Keratinocyte (primary cell): ENCODE results near the gene HINFP.

Experiments used
- EZH2 ChIP-seq: IDR thresholded peaks from one replicate; pipeline ENCODE4 v1.6.1; 2012; ENCODE audit warnings: inconsistent platforms, mild to moderate bottlenecking, low read length, moderate library complexity
- TF ChIP-seq, protein P1 (sequence below), 3 experiments: IDR thresholded peaks in 1 of 3; conservative IDR thresholded peaks in 1 of 3; optimal IDR thresholded peaks in 1 of 3; 2 replicates in 2 of 3; 3 replicates in 1 of 3; pipeline versions ENCODE3 to v1.5.1; 2011; ENCODE audit warnings: low read length in 3 of 3, mild to moderate bottlenecking in 3 of 3, moderate library complexity in 2 of 3, control low read depth in 1 of 3, inconsistent platforms in 1 of 3; ENCODE audit not compliant: insufficient read depth in 2 of 3; ENCODE audit errors: extremely low read depth in 1 of 3

DNA sequence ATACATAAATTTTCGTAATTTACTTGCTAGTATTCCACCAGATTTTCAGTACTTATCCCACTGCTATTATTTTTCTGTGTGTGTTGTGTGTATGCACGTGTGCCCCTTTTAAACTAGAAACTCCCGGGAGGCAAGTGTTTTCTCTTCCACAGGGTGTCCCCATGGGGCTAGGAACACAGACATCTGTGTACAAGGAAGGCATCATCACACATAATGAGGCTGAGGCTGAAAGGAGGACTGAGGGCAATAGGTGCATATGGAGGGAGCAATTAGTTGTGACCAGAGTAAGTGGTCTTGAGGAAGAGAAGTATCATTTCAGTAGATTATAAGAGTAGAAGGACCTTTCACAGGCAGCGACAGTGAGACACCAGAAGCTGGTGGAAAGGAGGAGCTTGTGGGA, 17.6 kb upstream of the HINFP start:
- TF ChIP-seq, protein P1, sequence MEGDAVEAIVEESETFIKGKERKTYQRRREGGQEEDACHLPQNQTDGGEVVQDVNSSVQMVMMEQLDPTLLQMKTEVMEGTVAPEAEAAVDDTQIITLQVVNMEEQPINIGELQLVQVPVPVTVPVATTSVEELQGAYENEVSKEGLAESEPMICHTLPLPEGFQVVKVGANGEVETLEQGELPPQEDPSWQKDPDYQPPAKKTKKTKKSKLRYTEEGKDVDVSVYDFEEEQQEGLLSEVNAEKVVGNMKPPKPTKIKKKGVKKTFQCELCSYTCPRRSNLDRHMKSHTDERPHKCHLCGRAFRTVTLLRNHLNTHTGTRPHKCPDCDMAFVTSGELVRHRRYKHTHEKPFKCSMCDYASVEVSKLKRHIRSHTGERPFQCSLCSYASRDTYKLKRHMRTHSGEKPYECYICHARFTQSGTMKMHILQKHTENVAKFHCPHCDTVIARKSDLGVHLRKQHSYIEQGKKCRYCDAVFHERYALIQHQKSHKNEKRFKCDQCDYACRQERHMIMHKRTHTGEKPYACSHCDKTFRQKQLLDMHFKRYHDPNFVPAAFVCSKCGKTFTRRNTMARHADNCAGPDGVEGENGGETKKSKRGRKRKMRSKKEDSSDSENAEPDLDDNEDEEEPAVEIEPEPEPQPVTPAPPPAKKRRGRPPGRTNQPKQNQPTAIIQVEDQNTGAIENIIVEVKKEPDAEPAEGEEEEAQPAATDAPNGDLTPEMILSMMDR (optimal IDR thresholded peaks at IDR 0.05 in 1 of 3, IDR thresholded peaks at IDR 0.05 in 1 of 3, conservative IDR thresholded peaks at IDR 0.05 in 1 of 3; ENCODE audit: extremely low read depth in 1 of 3, insufficient read depth in 2 of 3, low read length in 3 of 3), result no peak
- no peak for TF ChIP-seq EZH2
